SKM-1 treated with dmso at 0.1 percent for 144 hours (cell line): ENCODE data around the gene ACADSB.

Experiments
- DNase-seq: peaks from one replicate; lab custom pipeline; 2025; ENCODE audit not compliant: unreplicated experiment; lab: John Stamatoyannopoulos, UW

ACADSB gene

DNA sequence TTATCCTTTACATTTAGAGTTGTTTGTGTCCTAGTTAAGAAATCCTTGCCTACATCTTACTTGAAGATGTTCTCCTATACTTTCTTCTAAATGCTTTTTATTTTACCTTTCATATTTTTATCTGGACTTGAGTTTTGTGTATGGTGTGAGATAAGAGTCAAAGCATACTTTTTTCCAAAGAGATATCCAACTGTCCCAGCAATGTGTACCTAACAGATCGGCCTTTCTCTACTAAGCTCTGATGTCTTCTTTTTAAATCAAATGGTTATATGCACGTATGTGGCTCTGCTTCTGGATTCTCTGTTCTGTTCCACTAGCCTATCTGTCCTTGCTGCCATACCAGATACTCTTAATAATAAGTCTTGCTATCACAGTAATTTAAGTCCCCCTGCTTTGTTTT, 7.4 kb upstream of the ACADSB start:
- DNase-seq = no peak

DNA sequence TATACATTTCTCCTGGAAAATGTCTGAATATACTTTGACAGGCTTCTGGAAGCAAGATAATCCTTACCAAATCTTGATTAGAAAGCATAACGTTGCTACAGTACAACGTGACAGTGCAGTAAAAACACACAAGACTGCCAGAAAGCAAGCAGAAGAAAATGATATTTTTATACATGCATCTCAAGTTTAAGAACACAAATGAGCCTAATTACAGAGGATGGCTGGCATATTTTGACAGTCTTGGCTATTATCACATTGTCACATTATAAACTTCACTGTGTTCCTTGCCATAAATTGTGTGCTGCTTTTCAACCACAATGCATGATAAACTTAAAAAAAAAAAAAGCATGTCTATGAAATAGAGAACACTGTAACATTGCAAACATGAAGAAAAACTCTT, 4.5 kb upstream of the ACADSB start:
- DNase-seq = no peak

DNA sequence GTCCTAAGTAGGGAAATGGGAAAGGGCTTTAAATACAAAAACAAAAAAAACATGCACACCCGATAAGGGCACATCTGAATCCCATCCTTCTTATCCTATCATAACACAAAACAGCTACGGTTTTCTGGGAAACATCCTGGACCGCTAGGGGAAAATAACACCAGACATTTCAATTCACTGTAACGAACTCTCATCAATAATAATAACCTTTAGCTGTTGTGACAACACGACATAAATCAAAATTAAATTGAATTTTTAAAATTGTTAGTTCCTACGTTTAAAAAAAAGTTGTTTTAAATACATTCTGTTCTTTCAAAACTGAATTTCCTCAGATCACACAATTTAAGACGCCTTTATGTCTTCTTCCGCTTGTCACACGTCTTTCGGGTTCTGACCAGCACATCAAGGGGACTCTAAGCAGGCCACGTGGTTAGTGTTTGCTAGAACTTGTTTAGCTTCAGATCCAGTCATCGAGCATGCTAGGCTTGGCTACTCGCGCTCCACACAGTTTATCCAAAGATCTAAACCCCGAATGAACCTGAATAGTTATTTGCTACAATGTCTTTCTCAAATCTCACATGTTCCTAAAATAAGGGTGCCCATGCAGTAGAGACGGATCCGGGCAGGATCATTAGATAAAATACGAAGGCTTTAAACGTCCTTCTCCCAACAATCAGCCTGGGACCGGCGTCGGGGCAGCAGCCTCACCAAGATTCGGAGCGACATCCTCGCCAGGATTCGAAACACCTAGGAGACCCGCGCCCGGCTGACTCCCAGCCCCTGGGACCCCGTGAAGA, 1.1 kb upstream of the ACADSB start:
- DNase-seq = peak; percentile 44

DNA sequence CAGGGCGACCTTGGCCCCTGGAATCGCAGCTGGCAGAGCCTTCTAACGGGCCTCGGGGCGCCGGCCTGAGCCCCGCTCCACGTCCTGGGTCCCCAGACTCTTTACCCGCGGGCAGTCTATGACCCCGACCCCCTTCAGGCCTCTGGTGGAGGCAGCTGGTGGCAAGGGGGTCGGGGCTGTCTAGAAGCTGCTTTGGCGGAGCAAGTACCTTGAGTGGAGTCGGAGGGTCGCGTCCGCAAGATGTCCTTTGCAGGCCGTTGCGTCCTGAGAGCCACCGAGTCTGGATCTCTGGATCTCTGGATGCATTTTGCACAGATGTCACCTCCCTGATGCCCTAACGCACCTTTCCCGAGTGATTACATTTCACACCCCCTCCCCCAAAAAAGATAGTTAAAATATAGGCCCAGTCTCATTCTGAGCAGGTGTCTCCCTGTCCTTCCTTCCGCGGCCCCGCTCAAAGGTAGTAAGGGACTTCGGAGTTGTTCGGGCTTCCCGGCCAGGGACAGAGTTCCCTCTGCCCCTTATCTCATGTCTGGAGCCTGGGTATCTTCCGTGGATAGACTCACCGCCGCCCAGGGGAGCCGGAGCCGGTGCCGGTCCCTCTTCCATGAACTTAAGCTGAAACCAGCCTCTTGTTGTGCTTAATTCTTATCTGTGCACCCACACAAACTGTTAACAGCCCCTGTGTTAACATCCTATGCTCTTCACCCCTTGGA, 457 bp downstream of the ACADSB start:
- no peak for DNase-seq

DNA sequence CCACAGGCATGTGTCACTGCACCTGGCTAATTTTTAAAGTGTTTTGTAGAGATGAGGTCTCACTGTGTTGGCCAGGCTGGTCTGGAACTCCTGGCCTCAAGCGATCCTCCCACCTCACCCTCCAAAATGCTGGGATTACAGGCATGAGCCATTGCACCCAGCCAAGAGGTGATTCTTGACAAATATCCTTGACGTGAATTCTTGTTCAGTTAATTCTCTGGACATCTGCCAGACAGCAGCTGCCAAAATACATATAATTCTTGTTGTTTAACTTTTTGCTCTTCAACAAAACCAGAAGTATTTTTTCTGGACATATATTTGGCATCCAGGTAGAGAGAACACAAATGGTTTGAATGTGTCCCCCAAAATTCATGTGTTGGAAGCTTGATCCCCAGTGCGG, 3.2 kb downstream of the ACADSB start:
- no peak for DNase-seq

DNA sequence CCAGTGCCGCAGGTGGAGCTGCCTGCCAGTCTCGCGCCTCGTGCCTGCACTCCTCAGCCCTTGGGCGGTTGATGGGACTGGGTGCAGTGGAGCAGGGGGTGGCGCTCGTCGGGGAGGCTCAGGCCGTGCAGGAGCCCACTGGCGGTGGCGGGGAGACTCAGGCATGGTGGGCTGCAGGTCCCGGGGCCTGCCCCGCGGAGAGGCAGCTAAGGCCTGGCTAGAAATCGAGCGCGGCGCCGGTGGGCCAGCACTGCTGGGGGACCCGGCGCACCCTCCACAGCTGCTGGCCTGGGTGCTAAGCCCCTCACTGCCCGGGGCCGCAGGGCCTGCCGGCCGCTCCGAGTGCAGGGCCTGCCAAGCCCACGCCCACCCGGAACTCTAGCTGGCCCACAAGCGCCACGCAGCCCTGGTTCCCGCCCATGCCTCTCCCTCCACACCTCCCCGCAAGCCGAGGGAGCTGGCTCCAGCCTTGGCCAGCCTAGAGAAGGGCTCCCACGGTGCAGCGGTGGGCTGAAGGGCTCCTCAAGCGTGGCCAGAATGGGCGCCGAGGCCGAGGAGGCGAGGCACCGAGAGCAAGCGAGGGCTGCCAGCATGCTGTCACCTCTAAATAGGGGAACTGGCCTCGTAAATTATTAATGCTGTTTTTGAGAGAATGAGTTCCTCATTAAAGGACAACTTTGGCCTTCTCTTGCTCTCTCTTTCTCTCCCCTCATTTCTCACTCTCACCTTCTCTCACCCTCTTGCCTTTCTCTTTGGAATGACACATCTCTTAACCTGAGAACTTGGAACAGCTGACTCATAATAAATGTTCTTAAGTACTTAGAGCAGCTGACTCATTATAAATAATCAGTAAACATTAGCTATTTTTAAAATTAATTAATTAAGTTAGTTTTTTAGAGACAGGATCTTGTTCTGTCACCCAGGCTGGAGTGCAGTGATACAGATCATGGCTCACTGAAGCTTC, 4.9 kb downstream of the ACADSB start:
- DNase-seq = no peak

DNA sequence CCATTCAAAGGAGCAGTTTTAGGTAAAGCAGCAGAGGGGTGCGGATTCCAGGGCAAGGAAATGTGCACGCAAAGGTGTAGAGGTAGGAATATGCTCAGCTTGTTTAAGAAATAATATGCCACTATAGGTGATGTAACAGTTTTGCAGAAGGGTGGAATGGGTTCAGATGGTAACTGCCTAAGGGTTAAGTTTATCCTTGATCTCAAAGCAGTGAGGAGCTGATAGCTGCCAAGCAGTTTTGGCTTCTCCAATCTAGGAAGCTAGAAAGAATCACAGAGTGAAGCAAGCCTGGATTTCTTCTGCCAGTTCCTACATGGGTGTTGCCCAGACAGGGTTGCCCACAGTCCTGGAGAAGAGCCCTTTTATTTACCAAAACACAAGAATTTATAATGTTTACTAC, 6.0 kb downstream of the ACADSB start:
- no peak for DNase-seq

DNA sequence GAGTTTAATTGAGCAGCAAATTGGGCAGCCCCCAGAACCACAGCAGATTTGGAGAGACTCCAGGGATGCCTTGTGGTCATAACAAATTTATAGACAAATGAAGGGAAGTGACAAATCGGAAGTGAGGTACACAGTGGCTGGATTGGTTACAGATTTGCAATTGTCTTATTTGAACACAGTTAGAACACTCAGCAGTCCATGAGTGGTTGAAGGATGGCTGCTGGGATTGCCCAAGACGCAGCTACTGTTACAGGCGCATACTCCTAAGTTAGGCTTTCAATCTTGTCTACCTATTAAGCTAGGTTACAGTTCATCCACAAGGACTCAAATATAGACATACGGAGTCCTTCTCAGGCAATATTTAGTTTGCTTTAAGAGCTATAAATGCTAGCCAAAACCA, 7.4 kb downstream of the ACADSB start:
- DNase-seq = no peak

DNA sequence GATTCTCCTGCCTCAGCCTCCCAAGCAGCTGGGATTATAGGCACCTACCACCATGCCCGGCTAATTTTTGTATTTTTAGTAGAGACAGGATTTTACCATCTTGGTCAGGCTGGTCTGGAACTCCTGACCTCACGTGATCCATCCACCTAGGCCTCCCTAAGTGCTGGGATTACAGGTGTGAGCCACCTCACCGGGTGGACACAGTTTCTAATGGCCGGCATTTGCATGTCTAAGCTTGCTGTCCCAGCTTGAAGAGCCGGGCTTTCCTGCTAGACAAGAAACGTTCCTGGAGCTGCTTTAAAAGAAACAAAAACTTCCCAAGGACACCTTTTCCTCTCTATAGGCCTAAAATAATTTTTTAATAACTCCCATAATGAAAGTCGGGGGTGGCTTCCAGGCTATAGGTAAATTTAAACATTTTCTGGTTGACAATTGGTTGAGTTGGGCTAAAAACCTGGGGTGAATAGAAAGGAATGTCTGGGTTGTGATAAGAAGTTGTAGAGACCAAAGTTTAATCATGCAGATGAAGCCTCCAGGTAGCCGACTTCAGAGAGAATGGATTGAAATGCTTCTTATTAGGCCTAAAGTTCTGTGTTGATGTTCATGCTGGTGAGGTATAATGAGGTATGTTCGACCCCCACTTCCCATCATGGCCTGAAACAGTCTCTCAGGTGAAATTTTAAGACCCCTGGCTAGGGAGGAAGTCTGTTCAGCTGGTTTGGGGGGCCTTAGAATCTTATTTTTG, 8.8 kb downstream of the ACADSB start:
- DNase-seq = no peak

DNA sequence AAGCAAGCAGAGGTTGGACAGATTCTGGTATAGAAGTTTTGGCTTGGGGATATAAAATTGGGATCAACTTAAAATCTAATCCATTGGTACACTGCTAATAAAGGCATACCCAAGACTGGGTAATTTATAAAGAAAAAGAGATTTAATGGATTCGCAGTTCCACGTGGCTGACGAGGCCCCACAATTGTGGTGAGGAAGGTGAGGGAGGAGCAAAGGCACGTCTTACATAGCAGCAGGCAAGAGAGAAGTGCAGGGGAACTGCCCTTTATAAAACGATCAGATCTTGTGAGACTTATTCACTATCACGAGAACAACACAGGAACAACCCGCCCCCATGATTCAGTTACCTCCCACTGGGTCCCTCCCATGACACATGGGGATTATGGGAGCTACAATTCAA, 9.7 kb downstream of the ACADSB start:
- DNase-seq = no peak

DNA sequence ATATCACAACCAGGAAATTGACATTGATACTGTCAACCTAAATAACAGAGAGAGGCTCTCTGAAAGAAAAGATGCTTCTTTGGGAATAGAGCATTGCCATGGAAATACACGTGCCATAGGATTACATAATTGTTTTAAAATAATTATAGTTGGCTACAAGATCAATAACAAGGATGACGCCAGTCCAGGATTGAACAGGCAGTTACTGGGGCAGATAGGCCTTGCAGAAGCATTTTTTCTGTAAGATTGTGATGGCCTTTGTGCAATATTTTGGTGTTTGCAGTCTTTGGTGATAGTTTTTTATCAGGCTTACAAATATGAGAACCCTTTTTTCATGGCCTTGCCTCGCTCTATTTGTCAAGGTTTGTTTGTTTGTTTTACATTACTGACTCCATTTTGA, 10.5 kb downstream of the ACADSB start:
- DNase-seq = no peak

DNA sequence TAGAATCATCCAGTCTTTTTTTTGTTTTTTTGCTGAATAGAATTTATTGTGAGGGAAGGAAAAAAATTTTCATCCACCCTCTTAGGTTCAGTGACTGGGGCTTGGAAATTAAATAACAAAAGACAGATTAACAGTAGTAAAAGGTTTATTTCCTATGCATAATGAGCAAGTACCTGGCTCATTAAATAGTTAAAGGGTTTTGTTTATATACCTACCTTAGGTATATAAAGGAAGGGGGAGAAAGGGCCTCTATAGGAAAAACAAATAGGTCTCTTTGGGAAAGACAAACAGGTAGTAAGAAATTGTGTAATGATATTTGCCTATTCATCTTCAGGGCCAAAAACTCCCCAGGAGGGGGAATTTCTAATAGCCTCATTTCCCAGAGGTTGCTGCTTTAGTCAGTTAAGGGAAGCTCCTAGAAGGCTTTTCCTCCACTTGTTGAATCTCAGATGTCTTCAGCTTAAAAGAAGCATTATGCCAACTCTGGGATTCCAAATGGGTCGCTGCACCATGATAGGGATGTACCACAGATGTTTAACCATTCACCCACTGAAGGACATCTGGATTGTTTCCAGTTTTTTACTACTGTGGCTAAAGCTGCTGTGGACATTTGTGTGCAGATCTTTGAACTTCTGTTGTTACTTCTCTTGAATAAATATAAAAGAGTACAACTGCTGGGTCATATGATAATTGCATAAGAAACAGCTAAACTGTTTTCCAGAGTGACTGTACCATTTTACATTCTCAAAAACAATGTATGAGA, 11.3 kb downstream of the ACADSB start:
- DNase-seq = no peak

DNA sequence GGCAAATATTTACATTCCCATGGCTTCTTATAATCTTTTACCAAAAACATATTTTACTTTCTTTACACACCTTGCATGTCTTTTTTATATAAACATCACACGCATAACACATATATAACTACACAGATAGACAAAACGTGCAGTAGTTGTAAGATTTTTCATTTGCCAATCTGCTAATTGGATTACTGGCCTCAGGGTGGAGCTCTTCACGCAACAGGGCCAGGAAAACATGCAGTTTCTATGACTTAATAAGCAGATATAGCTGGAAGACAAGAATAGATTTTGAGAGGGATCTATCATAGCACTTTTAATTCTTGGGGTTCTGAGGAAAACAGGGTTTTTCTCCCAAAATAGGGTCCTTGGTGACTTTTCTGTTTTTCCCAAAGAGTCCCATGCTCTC, 12.7 kb downstream of the ACADSB start:
- no peak for DNase-seq

DNA sequence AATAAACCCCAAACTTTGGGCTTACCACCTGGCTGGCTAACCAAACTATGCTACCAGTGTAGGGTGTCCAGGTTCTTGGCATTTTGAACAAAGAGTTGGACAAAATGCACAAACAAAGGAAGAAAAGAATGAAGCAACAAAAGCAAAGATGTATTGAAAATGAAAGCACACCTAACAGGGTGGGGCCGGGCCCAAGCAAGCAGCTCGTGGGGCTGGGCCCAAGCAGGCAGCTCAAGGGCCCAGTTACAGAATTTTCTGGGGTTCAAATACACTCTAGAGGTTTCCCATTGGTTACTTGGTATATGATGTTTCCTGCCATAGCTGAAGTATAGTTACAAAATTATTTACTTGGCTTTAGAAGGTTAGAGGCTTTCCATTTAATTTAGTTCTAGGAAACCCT, 15.7 kb downstream of the ACADSB start:
- DNase-seq = no peak

DNA sequence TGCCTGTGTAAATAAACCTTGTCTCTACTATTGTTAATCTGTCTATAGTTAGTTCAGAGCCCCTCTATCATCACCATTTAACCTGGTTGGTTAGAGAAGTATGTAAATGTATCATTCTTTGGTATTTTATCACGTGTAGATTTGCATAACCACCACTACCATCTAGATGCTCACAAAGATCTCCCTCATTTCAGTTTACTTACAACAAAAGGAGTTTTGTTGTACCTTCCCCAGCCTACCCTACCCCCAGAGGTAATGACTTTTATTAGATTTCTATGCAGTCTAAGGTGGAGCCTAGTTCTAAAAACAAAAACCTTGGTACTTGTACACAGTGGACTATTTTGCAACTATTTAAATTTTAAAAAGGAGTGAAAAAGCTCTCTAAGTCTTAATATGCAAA, 17.5 kb downstream of the ACADSB start:
- DNase-seq = no peak

DNA sequence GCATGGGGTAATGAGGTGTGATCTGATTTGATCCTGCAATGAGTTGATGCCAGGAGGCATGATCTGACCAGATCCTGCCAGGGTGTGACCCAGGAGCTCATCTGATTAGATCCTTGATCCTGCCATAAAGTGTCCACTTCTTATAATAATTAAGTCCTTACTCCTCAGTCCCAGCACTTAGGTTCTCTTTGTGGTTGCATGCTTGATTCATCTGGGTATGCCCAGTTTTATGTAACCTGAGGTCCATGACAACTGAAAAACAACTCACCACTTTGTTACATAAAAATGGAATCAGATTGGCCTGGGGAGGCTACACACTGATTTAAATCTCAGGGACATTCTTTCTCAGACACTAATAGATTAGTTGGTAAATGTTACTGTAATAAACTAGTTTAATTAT, 19.1 kb downstream of the ACADSB start:
- no peak for DNase-seq

DNA sequence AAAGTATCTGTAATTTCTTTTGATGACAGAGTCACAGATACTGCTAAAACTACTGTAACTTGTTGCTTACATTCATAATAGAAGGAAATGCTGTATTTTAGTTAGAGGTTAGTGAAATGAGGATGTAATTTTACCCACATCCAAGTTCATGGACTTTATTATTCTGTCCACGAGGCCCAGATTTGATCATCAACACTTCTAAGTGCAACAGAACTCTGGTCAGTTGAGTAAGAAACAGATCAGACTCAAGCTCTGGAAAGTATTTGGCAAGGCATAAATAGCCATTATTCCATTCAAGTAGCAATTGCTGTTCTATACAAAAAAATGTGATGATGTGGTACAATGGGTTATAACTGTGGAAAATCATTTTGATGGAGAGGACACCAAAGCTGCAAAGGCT, 22.3 kb downstream of the ACADSB start:
- no peak for DNase-seq

DNA sequence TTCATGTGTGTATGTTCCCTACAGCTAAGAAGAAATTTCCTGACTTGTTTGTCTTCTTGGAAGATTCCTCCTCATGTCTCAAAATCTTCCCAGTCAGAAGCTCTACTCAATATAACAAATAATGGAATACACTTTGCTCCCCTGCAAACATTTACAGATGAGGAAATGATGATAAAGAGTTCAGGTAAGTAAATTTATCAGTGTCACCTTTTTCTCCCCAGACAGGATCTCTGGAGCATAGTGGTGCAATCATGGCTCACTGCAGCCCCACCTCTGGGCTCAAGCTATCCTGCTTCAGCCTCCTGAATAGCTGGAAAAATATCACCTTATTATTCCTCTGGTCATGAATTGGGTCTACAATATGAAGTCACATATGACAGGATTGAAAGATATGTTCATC, 25.5 kb downstream of the ACADSB start:
- DNase-seq = no peak

DNA sequence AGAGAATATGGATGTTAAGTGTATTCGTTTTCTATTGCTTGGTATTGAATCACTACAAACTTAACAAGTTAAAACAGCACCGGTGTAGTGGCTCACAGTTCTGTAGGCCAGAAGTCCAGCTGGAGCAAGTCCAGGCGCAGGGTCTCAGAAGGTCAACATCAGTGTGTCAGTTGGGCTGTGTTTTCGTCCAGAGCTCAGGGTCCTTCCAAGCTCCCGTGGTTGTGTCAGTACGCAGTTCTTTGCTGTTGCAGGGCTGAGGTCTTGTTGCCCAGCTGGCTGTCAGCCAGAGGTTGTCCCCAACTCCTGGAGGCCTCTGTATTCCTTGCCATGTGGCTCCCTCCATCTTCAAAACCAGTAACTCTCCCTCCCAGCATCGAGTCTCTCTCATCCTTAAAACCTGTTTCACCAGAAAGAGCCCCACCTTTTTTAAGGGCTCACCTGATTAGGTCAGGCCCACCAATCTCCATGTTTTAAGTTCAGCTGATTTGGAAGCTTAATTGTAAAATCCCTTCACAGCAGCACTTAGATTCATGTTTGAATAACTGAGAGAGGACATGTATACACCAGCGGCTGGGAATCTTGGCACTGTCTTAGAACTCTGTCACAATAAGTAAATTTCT, 26.8 kb downstream of the ACADSB start:
- DNase-seq = no peak
